Measurements from ENCODE around the gene FBXO47.
"Not testable (repeated sequence)": the region's sequence is repeated elsewhere in the genome, so short reads cannot be mapped to it uniquely, and the experiment has no call there.

The FBXO47 gene

DNA sequence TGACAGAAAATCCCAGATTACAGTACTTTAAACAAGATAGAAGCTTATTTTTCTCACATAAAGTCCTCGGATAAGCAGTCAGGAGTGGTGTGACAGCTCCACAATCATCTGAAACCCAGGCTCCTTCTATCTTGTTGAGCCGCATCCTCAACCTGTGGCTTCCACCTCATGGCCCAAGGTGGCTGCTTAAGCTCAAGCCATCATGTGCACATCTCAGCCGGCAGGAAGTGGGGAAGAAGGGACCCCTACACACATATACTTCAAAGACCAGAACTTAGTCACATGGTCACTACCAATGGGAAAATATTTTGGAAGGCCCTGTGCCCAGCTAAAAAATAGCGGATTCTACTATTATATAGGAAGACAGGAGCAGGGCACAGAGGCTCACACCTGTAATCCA is 11.0 kb upstream of the FBXO47 start:
- no peak for DNase-seq

GRCh38 chr17:38976187-38976551 is 9.0 kb upstream of the FBXO47 start:
- DNase-seq: not testable (repeated sequence)

DNA sequence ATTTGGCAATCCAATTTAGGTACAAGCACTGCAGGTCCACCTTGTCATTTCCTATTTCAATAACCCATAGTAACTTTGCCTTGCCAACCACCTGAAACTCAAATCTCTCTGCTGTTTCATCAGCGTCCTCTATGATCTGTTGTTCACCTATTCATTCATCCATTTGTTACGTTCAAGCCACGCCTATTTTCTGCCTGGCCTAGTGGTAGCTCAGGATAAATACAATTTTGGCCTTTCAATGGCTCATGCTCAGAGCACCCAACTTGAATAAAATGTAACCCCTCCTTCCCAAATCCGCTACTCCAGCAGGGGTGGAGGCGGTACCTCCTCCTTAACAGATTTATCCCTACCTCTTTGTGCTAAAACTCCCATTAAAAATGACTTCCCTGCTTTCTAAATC is 3.6 kb upstream of the FBXO47 start:
- no peak for DNase-seq

- DNase-seq: no peak
These were observed 2.9 kb upstream of the FBXO47 start for GRCh38 chr17:38970128-38970527.

- DNase-seq: no peak
These were observed 2.1 kb upstream of the FBXO47 start for GRCh38 chr17:38969281-38969680.

DNA sequence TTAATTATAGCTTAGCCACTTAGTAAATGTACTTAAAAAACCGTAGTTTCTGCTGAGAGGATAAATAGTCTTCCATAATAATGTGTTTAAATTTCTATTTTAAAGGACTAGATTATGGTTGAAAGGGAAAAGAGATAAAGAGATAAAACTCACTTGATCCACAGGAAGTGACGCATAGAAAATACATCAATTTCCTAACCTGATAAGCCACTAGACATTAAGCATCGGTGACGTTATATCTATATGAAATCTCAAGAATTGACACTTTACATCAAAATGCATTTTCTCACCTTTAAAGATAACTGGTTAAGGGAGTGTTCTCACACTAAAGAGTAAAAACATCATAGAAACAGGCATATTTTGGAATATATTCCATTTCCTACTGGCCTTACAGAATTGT is 5.8 kb downstream of the FBXO47 start:
- DNase-seq: no peak

DNA sequence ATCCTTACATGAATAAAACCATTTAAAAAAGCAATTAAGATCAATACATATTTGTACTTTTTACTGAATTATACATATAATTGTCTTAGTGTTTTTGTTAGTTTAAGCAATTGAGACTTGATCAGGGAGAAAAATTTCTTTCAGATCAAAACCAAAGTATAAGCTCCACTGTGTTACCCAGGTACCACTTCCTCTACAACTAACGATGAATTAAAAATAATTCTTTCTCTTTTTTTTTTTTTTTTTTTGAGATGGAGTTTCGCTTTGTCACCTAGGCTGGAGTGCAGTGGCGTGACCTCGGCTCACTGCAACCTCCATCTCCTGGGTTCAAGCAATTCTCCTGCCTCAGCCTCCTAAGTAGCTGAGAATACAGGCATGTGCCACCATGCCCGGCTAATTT is 6.8 kb downstream of the FBXO47 start:
- no peak for DNase-seq

DNA sequence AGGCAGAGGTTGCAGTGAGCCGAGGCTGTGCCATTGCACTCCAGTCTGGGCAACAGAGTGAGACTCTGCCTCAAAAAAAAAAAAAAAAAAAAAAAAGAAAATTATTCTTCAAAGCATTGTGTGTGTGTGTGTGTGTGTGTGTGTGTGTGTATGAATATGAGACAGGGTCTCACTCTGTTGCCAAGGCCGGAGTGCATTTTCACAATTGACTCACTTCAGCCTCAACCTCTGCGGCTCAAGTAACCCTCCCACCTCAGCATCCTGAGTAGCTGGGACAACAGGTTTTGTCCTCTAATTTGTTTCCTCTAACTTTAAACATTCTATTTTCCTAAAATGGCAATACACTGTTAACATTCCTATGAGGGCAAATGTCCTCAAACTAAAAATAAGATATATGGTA is 7.7 kb downstream of the FBXO47 start:
- no peak for DNase-seq

GRCh38 chr17:38958756-38959155 is 8.4 kb downstream of the FBXO47 start:
- no peak for DNase-seq

DNA sequence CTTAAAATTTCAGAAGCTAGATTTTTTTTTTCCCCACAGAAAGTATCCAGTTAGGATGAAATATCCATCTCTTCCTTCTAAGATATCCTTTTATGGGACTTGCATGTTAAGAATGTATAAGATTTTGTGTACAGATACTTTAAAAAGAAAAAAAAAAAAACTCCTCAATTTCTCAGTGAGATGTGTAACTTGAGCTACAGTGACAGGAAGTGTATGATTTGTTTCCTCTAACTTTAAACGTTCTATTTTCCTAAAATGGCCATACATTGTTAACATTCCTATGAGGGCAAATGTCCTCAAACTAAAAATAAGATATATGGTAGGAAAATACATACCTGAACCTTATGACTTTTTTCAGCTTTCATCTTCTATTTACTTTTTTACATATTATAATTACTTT is 8.9 kb downstream of the FBXO47 start:
- DNase-seq: no peak

- DNase-seq: not testable (repeated sequence)
These were observed 13.4 kb downstream of the FBXO47 start for GRCh38 chr17:38953800-38954199.

GRCh38 chr17:38947189-38947588 is 20.0 kb downstream of the FBXO47 start:
- no peak for DNase-seq

GRCh38 chr17:38943607-38944006 is 23.6 kb downstream of the FBXO47 start:
- no peak for DNase-seq

DNA sequence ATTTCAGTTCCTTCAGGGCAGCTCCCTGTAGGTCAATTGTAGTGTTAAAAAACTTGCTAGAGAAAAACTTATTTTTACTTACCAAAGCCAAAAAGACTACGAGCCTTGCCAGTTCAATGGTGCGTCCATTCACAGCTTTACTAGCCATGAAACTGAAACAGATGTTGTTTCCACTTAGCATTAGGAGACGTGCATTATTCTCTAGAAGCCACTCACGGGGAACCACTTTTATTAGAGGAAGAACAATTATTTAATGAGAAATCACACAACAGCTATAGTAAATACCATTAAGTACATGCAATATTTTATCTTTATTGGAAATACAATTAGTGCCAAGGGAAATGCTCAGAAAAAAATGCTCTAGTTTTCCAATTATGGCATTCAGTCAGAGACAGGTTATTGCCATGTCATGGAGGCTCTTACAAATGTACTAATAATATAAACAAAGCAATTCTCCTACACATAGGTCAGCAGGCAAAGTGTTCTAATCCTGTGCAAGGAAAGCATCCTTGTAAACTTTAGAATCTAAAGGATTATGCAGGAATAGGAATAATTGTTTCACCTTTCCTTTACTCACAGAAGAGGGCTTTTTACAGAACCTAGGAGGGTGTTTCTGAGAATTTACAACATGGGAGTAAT is 24.4 kb downstream of the FBXO47 start:
- DNase-seq: no peak

DNA sequence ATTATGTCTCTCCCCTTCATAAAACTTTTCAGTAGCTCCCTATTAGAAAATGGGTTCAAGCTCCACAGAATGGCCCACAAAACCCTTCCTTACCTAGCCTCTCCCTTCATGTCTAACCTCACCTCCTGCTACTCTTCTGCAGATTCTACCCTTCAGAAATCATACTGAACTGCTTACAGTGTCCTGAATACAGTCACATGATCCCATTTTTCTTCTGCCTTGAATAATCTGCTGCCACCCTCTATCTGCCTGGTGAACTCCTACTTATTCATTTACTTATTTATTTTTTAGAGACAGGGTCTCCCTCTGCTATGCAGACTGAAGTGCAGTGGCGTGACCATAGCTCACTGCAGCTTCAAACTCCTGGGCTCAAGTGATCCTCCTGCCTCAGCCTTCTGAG is 26.8 kb downstream of the FBXO47 start:
- DNase-seq: no peak

DNA sequence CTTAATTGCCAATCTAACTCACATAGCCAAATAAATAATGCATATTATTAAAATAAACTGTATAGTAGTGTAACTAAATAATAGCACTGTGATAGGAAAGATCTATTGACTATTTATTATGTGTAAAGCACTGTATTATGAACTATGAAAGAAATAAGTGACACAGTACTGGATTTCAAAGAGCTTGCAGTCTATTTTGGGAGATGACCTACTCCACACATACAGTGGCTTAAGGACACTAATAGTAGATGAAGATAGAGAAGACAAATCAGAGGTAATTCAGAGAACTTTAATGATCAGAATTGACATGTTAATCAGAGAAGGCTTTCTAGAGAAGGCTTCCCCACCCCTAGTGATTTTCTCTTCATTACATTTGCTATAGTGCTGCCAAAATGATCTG is 27.2 kb downstream of the FBXO47 start:
- DNase-seq: no peak

DNA sequence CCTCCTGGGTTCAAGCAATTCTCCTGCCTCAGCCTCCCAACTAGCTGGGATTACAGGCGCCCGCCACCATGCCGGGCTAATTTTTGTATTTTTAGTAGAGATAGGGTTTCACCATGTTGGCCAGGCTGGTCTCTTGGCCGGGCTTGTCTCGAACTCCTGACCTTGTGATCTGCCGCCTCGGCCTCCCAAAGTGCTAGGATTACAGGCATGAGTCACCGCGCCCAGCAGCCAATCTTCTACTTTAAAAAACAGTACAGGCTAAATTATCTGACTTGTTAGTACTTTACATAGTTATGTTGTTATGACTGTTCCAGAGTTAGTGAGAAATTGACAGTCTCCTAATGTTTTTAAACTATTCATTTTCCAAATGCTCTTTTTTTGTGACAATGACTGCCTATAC is 33.2 kb downstream of the FBXO47 start:
- DNase-seq: not testable (repeated sequence)

GRCh38 chr17:38930782-38931181 is 36.4 kb downstream of the FBXO47 start:
- not testable (repeated sequence) for DNase-seq

GRCh38 chr17:38926293-38927070 is 40.7 kb downstream of the FBXO47 start:
- DNase-seq: no peak

DNA sequence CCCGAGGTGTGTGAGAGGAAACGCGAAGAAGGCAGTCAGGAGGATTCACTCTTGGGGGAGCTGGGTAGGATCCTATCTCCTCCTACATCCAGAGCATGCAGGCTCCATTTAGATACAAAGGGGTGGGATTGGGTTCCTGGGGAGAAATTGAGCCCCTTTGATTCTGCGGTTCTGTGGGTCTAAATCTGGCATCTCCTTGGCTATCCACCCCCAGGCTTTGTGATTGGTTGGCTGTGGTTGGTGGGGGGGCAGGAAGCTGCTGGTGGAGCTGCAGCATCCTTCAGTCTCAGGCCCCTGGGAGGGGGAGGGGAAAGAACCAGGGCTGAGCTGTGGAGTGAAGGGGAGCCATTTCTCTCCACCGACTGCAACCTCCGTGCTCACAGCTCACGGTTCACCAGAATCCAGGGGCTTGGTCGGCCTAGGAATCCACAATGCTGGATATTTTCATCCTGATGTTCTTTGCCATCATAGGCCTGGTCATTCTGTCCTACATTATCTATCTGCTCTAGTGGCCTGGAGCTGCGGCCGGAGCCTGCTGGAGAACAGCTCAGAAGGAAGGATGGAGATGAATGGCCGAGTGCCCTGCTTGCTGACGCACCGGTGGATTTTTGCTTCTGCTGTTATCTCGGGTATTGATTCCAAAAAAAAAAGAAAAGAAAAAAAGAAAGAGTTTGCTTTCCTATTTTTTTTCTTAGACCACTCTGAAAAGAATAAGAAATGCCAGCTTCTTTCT is 41.8 kb downstream of the FBXO47 start, which contains the start of gene LASP1NB:
Gene LASP1NB (plus strand): TSS at position 352 of the 733 bp plus-strand sequence.
- no peak for DNase-seq

DNA sequence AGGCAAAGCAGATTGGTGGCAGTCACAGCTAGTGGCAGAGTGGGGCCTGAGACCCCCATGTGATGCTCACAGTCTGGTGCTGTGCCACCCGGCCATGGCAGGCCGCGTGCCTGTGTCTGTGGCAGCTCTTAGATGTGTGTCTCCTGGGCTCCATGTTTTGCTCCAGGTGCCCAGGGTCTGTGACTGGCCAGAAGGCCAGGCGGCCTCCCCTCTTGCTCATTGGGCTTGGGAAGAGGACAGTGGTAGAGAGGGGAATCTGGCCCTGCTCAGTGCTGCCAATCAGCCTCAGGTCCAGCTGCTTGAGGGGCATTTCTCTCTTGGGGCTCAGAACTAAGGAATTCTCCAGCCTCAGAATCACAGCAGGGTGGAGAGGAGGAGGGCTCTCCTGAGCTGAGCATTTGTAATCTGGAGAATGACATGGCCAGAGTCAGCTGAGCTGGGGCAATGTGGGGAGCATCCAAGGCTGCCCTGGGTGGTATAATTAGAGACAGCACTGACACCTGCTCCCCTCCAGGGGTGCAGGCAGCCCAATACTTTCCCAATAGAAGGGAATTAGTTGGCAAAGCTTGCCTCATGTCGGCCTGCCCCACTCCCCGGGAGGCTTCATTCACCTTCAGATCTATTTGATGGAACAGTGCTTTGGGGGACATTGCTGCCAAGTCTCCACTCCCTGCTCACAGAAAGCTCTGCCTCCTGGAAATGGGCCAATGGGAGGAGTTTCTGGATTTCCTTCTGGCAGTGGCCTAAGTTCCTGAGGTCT is 44.5 kb downstream of the FBXO47 start:
- DNase-seq: no peak

GRCh38 chr17:38921756-38922411 is 45.3 kb downstream of the FBXO47 start:
- no peak for DNase-seq
